Endothelial cell of umbilical vein (primary cell): Measurements from ENCODE around the gene LDLRAD3. TPM values are rescaled to one million over a fixed set of nuclear protein-coding genes. Genes with fewer than 3 reads are reported as not detected.
A peak's percentile ranks its signal among the peaks of the same experiment; 100 is the strongest.

Source experiments
- BruUV-seq: library from RNA; stranded (reverse); fragments of 400-500 nt; replicated peaks from 2 replicates; lab custom pipeline; 2021; lab: Mats Ljungman, UMichigan
- CTCF ChIA-PET: fragments of 300-600, 350-600 bp; sonication (Branson Sonifier 250); formaldehyde crosslinking; loops from one replicate; lab custom pipeline; 2021; ENCODE audit warnings: antibody characterized with exemption, inconsistent platforms; lab: Charles Lee
- POLR2A ChIA-PET: fragments of 300-600, 350-600 bp; sonication (Branson Sonifier 250); formaldehyde crosslinking; loops from one replicate; lab custom pipeline; 2021; ENCODE audit warnings: antibody characterized with exemption, inconsistent platforms; lab: Charles Lee
- DNase-seq: peaks from one replicate; pipeline ENCODE4 v3.0.0-alpha.2; 2011; ENCODE audit warnings: low read depth, low spot score
- FAIRE-seq: peaks from 2 replicates; lab custom pipeline; 2011; peaks lifted over from hg19 to GRCh38; lab: Jason Lieb, UNC
- H2AFZ ChIP-seq: 2 replicates; pipeline ENCODE4 v1.6.0; 2012; ENCODE audit warnings: low read depth, low read length, control low read depth, inconsistent platforms
- H3K27ac ChIP-seq: 2 replicates; pipeline ENCODE4 v1.5.1; 2011; ENCODE audit warnings: low read depth, mild to moderate bottlenecking, control low read depth, low read length, moderate library complexity; ENCODE audit not compliant: insufficient read depth
- H3K27me3 ChIP-seq, 2 experiments: 2 replicates each; pipeline versions ENCODE4 v1.6.0 to v1.6.1; 2011; ENCODE audit warnings: low read length in 2 of 2, mixed read lengths in 1 of 2; ENCODE audit not compliant: control insufficient read depth in 2 of 2, insufficient read depth in 2 of 2
- H3K36me3 ChIP-seq, 2 experiments: 2 replicates in 1 of 2; 3 replicates in 1 of 2; pipeline ENCODE4 v1.5.1; 2011; ENCODE audit warnings: low read length in 2 of 2, mild to moderate bottlenecking in 1 of 2, moderate library complexity in 1 of 2; ENCODE audit not compliant: control insufficient read depth in 2 of 2, insufficient read depth in 2 of 2; ENCODE audit errors: extremely low read depth in 1 of 2
- H3K4me1 ChIP-seq: 3 replicates; pipeline ENCODE4 v1.5.1; 2011; ENCODE audit warnings: mild to moderate bottlenecking, low read length; ENCODE audit not compliant: control insufficient read depth, insufficient read depth; ENCODE audit errors: extremely low read depth
- H3K4me2 ChIP-seq: 2 replicates; pipeline ENCODE4 v1.6.1; 2011; ENCODE audit warnings: low read length, control low read depth, mixed read lengths; ENCODE audit not compliant: insufficient read depth
- H3K4me3 ChIP-seq, 3 experiments: fragments of 200-600 bp in 1 of 3; sonication (generic), shearing (Covaris generic) in 1 of 3; replicated peaks in 1 of 3; 2 replicates each; pipeline ENCODE4 v1.5.1; 2011 to 2016; ENCODE audit warnings: control low read depth in 3 of 3, low read length in 3 of 3, mild to moderate bottlenecking in 2 of 3, inconsistent platforms in 1 of 3, low read depth in 1 of 3, moderate library complexity in 1 of 3; ENCODE audit not compliant: insufficient read depth in 1 of 3
- H3K79me2 ChIP-seq: 2 replicates; pipeline ENCODE4 v1.6.0; 2012; ENCODE audit warnings: low read length, inconsistent platforms; ENCODE audit not compliant: control insufficient read depth, insufficient read depth
- H3K9ac ChIP-seq: replicated peaks from 2 replicates; pipeline ENCODE3; 2011; ENCODE audit warnings: low read length, control low read depth; ENCODE audit not compliant: insufficient read depth; ENCODE audit errors: extremely low read depth
- H3K9me1 ChIP-seq: replicated peaks from 3 replicates; pipeline ENCODE4 v1.6.0; 2011; ENCODE audit warnings: mild to moderate bottlenecking, low read length; ENCODE audit not compliant: control insufficient read depth, insufficient read depth; ENCODE audit errors: extremely low read depth
- H3K9me3 ChIP-seq: replicated peaks from 2 replicates; pipeline ENCODE4 v1.5.1; 2012; ENCODE audit warnings: low read length, inconsistent platforms; ENCODE audit not compliant: control insufficient read depth, insufficient read depth
- H4K20me1 ChIP-seq: replicated peaks from 2 replicates; pipeline ENCODE3; 2011; ENCODE audit warnings: mild to moderate bottlenecking, low read length; ENCODE audit not compliant: control insufficient read depth, insufficient read depth; ENCODE audit errors: extremely low read depth
- CTCF ChIP-seq, 2 donors: IDR thresholded peaks; 1 replicate in 1 of 2; 2 replicates in 1 of 2; pipeline ENCODE4 v1.5.1; 2011; ENCODE audit warnings: low read length in 2 of 2, mild to moderate bottlenecking in 2 of 2, moderate library complexity in 2 of 2, control low read depth in 1 of 2, inconsistent platforms in 1 of 2, low read depth in 1 of 2; ENCODE audit not compliant: insufficient read depth in 1 of 2; ENCODE audit errors: extremely low read depth in 1 of 2
- EZH2 ChIP-seq: IDR thresholded peaks from 2 replicates; pipeline ENCODE4 v1.6.1; 2012; ENCODE audit warnings: borderline replicate concordance, low read depth, mild to moderate bottlenecking, moderate library complexity, low read length, inconsistent platforms; ENCODE audit not compliant: severe bottlenecking
- FOS ChIP-seq: IDR thresholded peaks from 2 replicates; pipeline ENCODE4 v1.6.1; 2011; ENCODE audit warnings: mild to moderate bottlenecking, low read length, moderate library complexity, borderline replicate concordance; ENCODE audit not compliant: insufficient read depth
- GATA2 ChIP-seq: IDR thresholded peaks from 2 replicates; pipeline ENCODE4 v1.7.0; 2011; ENCODE audit warnings: low read depth, mild to moderate bottlenecking, moderate library complexity, mixed read lengths, low read length; ENCODE audit not compliant: insufficient read length, insufficient read depth
- JUN ChIP-seq: IDR thresholded peaks from 2 replicates; pipeline ENCODE4 v1.6.1; 2011; ENCODE audit warnings: borderline replicate concordance, low read depth; ENCODE audit not compliant: insufficient read length, insufficient read depth
- MAX ChIP-seq: IDR thresholded peaks from 2 replicates; pipeline ENCODE4 v1.6.1; 2011; ENCODE audit not compliant: insufficient read depth, insufficient read length
- MYC ChIP-seq: IDR thresholded peaks from one replicate; pipeline ENCODE4 v1.6.1; 2011; ENCODE audit warnings: mild to moderate bottlenecking, low read depth, low read length
- POLR2A ChIP-seq: IDR thresholded peaks from 2 replicates; pipeline ENCODE4 v1.6.1; 2012; ENCODE audit warnings: low read depth, mild to moderate bottlenecking, control low read depth, low read length
- POLR2AphosphoS5 ChIP-seq: IDR thresholded peaks from 2 replicates; pipeline ENCODE4 v1.6.1; 2012; ENCODE audit warnings: low read depth, mild to moderate bottlenecking, control low read depth, low read length, moderate library complexity; ENCODE audit not compliant: insufficient read depth
- dilution Hi-C: fragments of 300-500 bp; cut with MboI; formaldehyde crosslinking; loops from one replicate; pipeline ENCODE4 v1.15.0; 2019; ENCODE audit warnings: low sequenced_read_pairs; ENCODE audit not compliant: extremely low pct_ligation_motif_present
- intact Hi-C: fragments of 100-400 bp; cut with micrococcal nuclease; formaldehyde crosslinking; loops from one replicate; pipeline ENCODE4 v1.10.0; 2022
- polyA plus RNA-seq, 4 experiments: library from polyadenylated mRNA; depleted of rRNA in 3 of 4; stranded (reverse) in 3 of 4; unstranded in 1 of 4; fragments of >200 nt; gene quantifications; 2 replicates each; pipeline versions ENCODE4 v1.2.1 to v1.2.3, GENCODE V29; 2011 to 2012; ENCODE audit warnings: missing spikeins in 1 of 4
- total RNA-seq: library from RNA; stranded (reverse); gene quantifications from 2 replicates; pipeline ENCODE4 v1.2.3, GENCODE V29; 2021

LDLRAD3 gene
- total and polyA plus RNA-seq, 2 donors (not counting 3 experiments of a cell fraction or from before 2014, with no cell fraction given): 17.9 to 25.1 TPM

- DNase-seq: peak; percentile 84
- TF ChIP-seq GATA2 (peak; percentile 91), CTCF (IDR thresholded peaks at IDR 0.05; ENCODE audit: extremely low read depth in 1 of 2, insufficient read depth in 1 of 2, low read depth in 1 of 2, low read length in 2 of 2) (no peak), MAX (no peak), FOS (peak; percentile 66), POLR2A (no peak), JUN (peak; percentile 65), MYC (no peak), POLR2AphosphoS5 (peak; percentile 51), EZH2 (no peak)
Measured at GRCh38 chr11:35954205-35954604, 10.3 kb downstream of the LDLRAD3 start.

More at GRCh38 chr11:35954205-35954604, 10.3 kb downstream of the LDLRAD3 start:
- Histone ChIP-seq H3K36me3 (no peaks in the 10 kb centered on the region), H3K9ac (no peak overlapping the region), H3K27me3 (no peaks in the 10 kb centered on the region), H4K20me1 (no peaks in the 10 kb centered on the region), H3K4me3 (no peak overlapping the region), H3K27ac (peak overlapping the region; percentile 60), H2AFZ (no peak overlapping the region), H3K9me3 (no peaks in the 10 kb centered on the region), H3K79me2 (peaks cover 46% of the 10 kb centered on the region), H3K4me1 (peaks cover 31% of the 10 kb centered on the region), H3K4me2 (peak overlapping the region; percentile 79), H3K9me1 (no peaks in the 10 kb centered on the region)
- ChIA-PET POLR2A (no interaction called here), CTCF (interaction anchor here (0.6 to 5.6 kb wide), 14 partner anchors 11 to 968 kb away, joined by 3 to 55 read pairs (median 6); no protein-coding TSS in a partner anchor)
- dilution Hi-C loops: no loop called here
- no TSS peak for BruUV-seq
- intact Hi-C loops: loop anchor here (1.0 to 5.0 kb wide), 6 partner anchors 8 to 303 kb away; partner anchors contain the start of gene LDLRAD3
- FAIRE-seq: peak; percentile 78
